ENCODE results near the gene EPS8. TPM values are rescaled to one million over a fixed set of nuclear protein-coding genes. Genes with fewer than 3 reads are reported as not detected.

The EPS8 gene
- polyA plus RNA-seq, 1 donor: 71.0 TPM

GRCh38 chr12:15719230-15719629 is 70.0 kb downstream of the EPS8 start:
- DNase-seq: no peak

- no peak for DNase-seq
Measured at GRCh38 chr12:15717940-15718567, 71.1 kb downstream of the EPS8 start.

- no peak for DNase-seq
Measured at GRCh38 chr12:15716581-15716980, 72.6 kb downstream of the EPS8 start.

- DNase-seq: no peak
Measured at GRCh38 chr12:15714256-15714655, 74.9 kb downstream of the EPS8 start.

GRCh38 chr12:15712823-15713660 is 76.1 kb downstream of the EPS8 start:
- no peak for DNase-seq

GRCh38 chr12:15712160-15712559 is 77.0 kb downstream of the EPS8 start:
- no peak for DNase-seq

GRCh38 chr12:15710860-15711510 is 78.2 kb downstream of the EPS8 start:
- DNase-seq: no peak

GRCh38 chr12:15709551-15709950 is 79.6 kb downstream of the EPS8 start:
- no peak for DNase-seq

GRCh38 chr12:15708396-15709076 is 80.7 kb downstream of the EPS8 start:
- DNase-seq: no peak

GRCh38 chr12:15707516-15708199 is 81.5 kb downstream of the EPS8 start:
- DNase-seq: no peak

- no peak for DNase-seq
Measured at GRCh38 chr12:15706010-15706676, 83.0 kb downstream of the EPS8 start.

GRCh38 chr12:15705606-15706005 is 83.6 kb downstream of the EPS8 start:
- no peak for DNase-seq

GRCh38 chr12:15702276-15702675 is 86.9 kb downstream of the EPS8 start:
- DNase-seq: no peak

- no peak for DNase-seq
Measured at GRCh38 chr12:15701631-15702156, 87.5 kb downstream of the EPS8 start.

GRCh38 chr12:15701206-15701605 is 88.0 kb downstream of the EPS8 start:
- no peak for DNase-seq

GRCh38 chr12:15700595-15700994 is 88.6 kb downstream of the EPS8 start:
- DNase-seq: no peak

GRCh38 chr12:15699886-15700285 is 89.3 kb downstream of the EPS8 start:
- no peak for DNase-seq

- DNase-seq: no peak
Measured at GRCh38 chr12:15698377-15698871, 90.8 kb downstream of the EPS8 start.

- DNase-seq: no peak
Measured at GRCh38 chr12:15697201-15697600, 92.0 kb downstream of the EPS8 start.

- no peak for DNase-seq
Measured at GRCh38 chr12:15693228-15693911, 95.8 kb downstream of the EPS8 start.

Data from left kidney (tissue), 2 donors.